Hypothalamus (tissue), 51 donors: Measurements from ENCODE around the gene C15orf39.

ENCODE experiments used
- DNase-seq, 51 donors: peaks; one replicate each; lab custom pipeline; 2025; lab: John Stamatoyannopoulos, UW

The C15orf39 gene

GRCh38 chr15:75195122-75195765, 6.4 kb upstream of the C15orf39 start:
- peak in 38 of 51 donors; percentile 6 to 81 (median 58) for DNase-seq

GRCh38 chr15:75195766-75196241, 5.9 kb upstream of the C15orf39 start:
- DNase-seq: peak in 8 of 51 donors; percentile 29 to 67 (median 48)

GRCh38 chr15:75197062-75197630, 4.5 kb upstream of the C15orf39 start:
- DNase-seq: no peak

GRCh38 chr15:75198560-75199356, 2.9 kb upstream of the C15orf39 start:
- peak in 8 of 51 donors; percentile 6 to 21 (median 9) for DNase-seq

- no peak for DNase-seq
Observed at GRCh38 chr15:75199357-75199940, 2.2 kb upstream of the C15orf39 start.

- no peak for DNase-seq
Observed at GRCh38 chr15:75200391-75200764, 1.3 kb upstream of the C15orf39 start.

GRCh38 chr15:75200765-75201615, 692 bp upstream of the C15orf39 start:
- peak in 5 of 51 donors; percentile 44 to 63 (median 57) for DNase-seq

- DNase-seq: peak in 33 of 51 donors; percentile 11 to 74 (median 54)
Observed at GRCh38 chr15:75202251-75203016, 752 bp downstream of the C15orf39 start.

- DNase-seq: peak in 3 of 51 donors; percentile 7 to 36 (median 11)
Observed at GRCh38 chr15:75203017-75203907, 1.6 kb downstream of the C15orf39 start.

- DNase-seq: no peak
Observed at GRCh38 chr15:75203908-75204263, 2.2 kb downstream of the C15orf39 start.

GRCh38 chr15:75204340-75205063, 2.8 kb downstream of the C15orf39 start:
- peak in 50 of 51 donors; percentile 27 to 91 (median 76) for DNase-seq

GRCh38 chr15:75205064-75205395, 3.3 kb downstream of the C15orf39 start:
- no peak for DNase-seq

GRCh38 chr15:75206006-75206405, 4.3 kb downstream of the C15orf39 start:
- DNase-seq: no peak

- DNase-seq: no peak
Observed at GRCh38 chr15:75206803-75207617, 5.3 kb downstream of the C15orf39 start.

GRCh38 chr15:75207618-75208500, 6.2 kb downstream of the C15orf39 start:
- DNase-seq: peak in 1 of 51 donors; percentile 4
